Cardiac septum (tissue), 1 donor: ENCODE data around the gene TECRL. TPM values are rescaled to one million over a fixed set of nuclear protein-coding genes. Genes with fewer than 3 reads are reported as not detected.

ENCODE experiments used
- DNase-seq: peaks from one replicate; pipeline ENCODE4 v3.0.0-alpha.2; 2020; ENCODE audit warnings: low spot score
- intact Hi-C: fragments of 100-400 bp; cut with DNase I; formaldehyde crosslinking; loops from one replicate; pipeline ENCODE4 v1.14.0; 2022
- total RNA-seq: library from RNA; stranded (reverse); fragmentation: NEBNext Ultra II Directional; extraction: Animal tissue kit (Norgen Biotek cat#: 25700); gene quantifications from one replicate; pipeline ENCODE4 v1.2.1, GENCODE V29; 2021
- donor health status: DM: no; HTN: no; CAD: no.

Gene TECRL
- total RNA-seq, 1 donor from 2014 or later: 1,093 TPM

GRCh38 chr4:64340218-64341110 lies 68.8 kb downstream of the TECRL start:
- intact Hi-C loops: loop anchor here (5.0 kb wide), 1 partner anchor 77 kb away; no protein-coding TSS in a partner anchor
- DNase-seq: peak; percentile 81

DNA sequence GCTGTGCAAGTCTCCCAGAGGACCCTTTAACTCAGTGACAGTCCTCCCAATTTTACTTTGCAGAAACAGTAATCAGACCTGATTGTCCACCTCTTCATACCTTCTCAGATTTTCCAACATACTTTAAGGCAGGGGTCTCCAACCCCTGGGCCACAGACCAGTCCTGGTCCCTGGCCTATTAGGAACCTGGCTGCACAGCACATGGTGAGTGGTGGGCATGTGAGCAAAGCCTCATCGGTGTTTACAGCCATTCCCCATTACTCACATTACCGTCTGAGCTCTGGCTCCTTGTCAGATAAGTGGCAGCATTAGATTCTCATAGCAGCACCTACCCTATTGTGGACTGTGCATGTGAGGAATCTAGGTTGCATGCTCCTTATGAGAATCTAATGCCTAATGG lies 74.3 kb downstream of the TECRL start:
- no peak for DNase-seq
- intact Hi-C loops: no loop called here

DNA sequence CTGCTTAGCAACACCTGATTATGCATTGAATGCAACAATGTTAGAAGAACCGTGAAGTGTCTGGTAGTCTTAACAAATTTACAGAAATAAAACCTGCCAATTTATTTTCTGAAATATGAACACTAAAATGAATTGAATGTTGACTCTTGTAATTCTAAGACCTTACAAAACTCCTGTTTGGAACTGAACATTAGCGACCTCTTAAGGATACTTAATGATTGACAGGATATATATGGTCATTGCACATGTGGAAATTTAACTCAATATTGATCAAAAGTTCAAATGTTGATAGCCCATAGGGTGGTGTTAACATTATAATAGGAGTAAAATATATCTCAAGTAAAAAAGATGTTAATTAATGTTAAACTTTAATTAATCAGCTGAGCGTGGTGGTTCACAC lies 79.1 kb downstream of the TECRL start:
- no peak for DNase-seq
- intact Hi-C loops: no loop called here

GRCh38 chr4:64327237-64327636 lies 82.0 kb downstream of the TECRL start:
- intact Hi-C loops: no loop called here
- DNase-seq: no peak

- DNase-seq: no peak
- intact Hi-C loops: no loop called here
Observed at GRCh38 chr4:64326507-64326906, 82.7 kb downstream of the TECRL start.

DNA sequence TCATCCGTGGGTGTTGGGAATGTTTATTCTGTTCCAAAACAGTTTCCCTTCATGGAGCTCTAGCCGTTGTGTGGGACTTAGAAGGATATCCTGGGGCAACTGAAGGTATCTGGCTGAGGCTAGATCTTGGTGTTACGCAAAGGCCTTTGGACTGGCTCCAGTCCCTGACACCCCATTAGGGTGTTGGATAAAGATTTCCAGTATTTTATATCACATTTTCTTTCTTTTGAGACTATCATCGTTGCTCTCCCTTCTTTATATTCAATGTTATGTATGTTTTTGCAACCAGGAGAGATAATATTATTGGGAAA lies 103.0 kb downstream of the TECRL start:
- DNase-seq: no peak
- intact Hi-C loops: no loop called here

GRCh38 chr4:64305565-64306254 lies 103.5 kb downstream of the TECRL start:
- no peak for DNase-seq
- intact Hi-C loops: no loop called here

DNA sequence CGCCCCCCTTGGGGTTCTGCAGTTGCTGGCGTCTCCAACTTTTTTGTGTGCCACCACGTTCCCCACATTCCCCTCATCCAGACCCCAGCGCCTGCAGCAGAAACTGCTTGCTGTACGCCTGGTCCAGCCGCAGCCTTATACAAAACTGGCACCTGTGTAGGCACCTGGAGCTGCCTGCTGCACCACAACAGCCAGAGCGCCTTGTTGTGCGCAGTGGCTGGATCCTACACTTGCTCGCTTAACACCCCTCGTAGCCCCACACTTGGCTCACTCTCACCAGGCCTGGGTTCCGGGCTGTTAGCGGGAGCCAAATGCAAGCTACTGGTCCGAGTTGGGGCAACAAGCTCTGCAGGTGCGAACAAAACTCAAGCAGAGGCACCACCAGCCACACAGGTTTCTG lies 136.8 kb downstream of the TECRL start:
- DNase-seq: no peak
- intact Hi-C loops: loop anchor here (5.0 kb wide), 1 partner anchor 265 kb away; no protein-coding TSS in a partner anchor

- intact Hi-C loops: loop anchor here (5.0 kb wide), 1 partner anchor 266 kb away; no protein-coding TSS in a partner anchor
- peak; percentile 77 for DNase-seq
Observed at GRCh38 chr4:64271601-64272081, 137.6 kb downstream of the TECRL start.

GRCh38 chr4:64266669-64267068 lies 142.6 kb downstream of the TECRL start:
- intact Hi-C loops: no loop called here
- no peak for DNase-seq

- intact Hi-C loops: no loop called here
- no peak for DNase-seq
Observed at GRCh38 chr4:64266263-64266662, 143.0 kb downstream of the TECRL start.

- intact Hi-C loops: no loop called here
Observed at GRCh38 chr4:64251781-64252180, 157.5 kb downstream of the TECRL start.

DNA sequence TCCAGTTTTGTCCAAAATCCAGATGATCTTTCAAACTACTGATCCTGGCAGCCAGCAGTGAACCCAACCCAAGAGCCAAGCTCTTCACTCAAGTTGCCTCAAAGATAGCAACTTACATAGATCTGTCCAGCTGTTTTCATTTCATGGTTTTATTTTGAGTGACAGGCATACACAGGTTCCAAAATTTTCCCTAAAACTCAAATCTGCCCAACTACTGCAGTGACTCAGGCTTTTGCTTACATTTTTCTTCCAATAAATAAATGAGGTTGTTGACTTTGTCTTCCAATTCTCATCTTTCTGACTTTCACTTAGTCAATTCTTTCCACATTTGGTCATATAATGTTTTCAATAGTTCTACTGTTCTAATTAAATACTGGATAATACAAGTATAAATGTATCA lies 158.8 kb downstream of the TECRL start:
- DNase-seq: no peak

More at GRCh38 chr4:64251781-64252180, 157.5 kb downstream of the TECRL start:
- DNase-seq: no peak

DNA sequence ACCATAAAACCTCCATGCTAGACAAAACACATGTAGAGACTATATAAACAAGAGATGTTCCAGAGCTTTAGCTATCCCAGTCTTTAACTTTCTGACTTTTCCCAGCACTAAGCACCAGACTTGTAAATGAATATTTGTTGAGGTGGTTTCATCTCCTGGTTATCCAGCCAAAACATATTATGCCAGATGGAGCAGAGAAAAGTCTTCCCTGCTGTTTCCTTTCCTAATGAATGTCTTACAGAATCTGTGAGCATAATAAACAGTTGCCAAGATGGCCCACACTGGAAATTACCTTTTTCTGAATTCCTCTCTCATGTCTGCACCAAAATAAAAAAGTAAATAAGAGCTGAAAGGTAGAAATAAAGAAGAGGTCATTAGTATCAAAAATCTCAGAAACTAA lies 159.2 kb downstream of the TECRL start:
- no peak for DNase-seq
- intact Hi-C loops: no loop called here

More for the DNA sequence above, 158.8 kb downstream of the TECRL start:
- intact Hi-C loops: no loop called here

GRCh38 chr4:64248186-64248585 lies 161.1 kb downstream of the TECRL start:
- no peak for DNase-seq
- intact Hi-C loops: no loop called here

GRCh38 chr4:64230709-64231310 lies 178.4 kb downstream of the TECRL start:
- intact Hi-C loops: no loop called here
- no peak for DNase-seq
